Epidermal melanocyte (primary cell): ENCODE data around the gene ZFP92.

Source experiments
- DNase-seq: peaks from one replicate; pipeline ENCODE4 v3.0.0; 2011; ENCODE audit warnings: low spot score; ENCODE audit not compliant: insufficient read length

The ZFP92 gene

GRCh38 chrX:153438532-153438931 lies 27.3 kb downstream of the ZFP92 start:
- no peak for DNase-seq

- no peak for DNase-seq
Measured at GRCh38 chrX:153439977-153440376, 28.7 kb downstream of the ZFP92 start.

GRCh38 chrX:153440556-153441135 lies 29.4 kb downstream of the ZFP92 start:
- no peak for DNase-seq

GRCh38 chrX:153441296-153441695 lies 30.0 kb downstream of the ZFP92 start:
- DNase-seq: no peak

- DNase-seq: no peak
Measured at GRCh38 chrX:153441981-153442380, 30.7 kb downstream of the ZFP92 start.

GRCh38 chrX:153442463-153442862 lies 31.2 kb downstream of the ZFP92 start:
- DNase-seq: no peak

- no peak for DNase-seq
Measured at GRCh38 chrX:153443476-153444332, 32.4 kb downstream of the ZFP92 start.

GRCh38 chrX:153444333-153445011 lies 33.2 kb downstream of the ZFP92 start:
- DNase-seq: no peak

GRCh38 chrX:153445106-153445855 lies 34.0 kb downstream of the ZFP92 start:
- DNase-seq: no peak

GRCh38 chrX:153445856-153446635 lies 34.8 kb downstream of the ZFP92 start, which contains the start of gene TREX2:
TSS of gene TREX2 (minus strand) at chrX:153446056. CDS start at chrX:153445430, 626 bp downstream.
- DNase-seq: no peak

- DNase-seq: no peak
Measured at GRCh38 chrX:153446636-153446936, 35.3 kb downstream of the ZFP92 start.

GRCh38 chrX:153446950-153447580 lies 35.8 kb downstream of the ZFP92 start:
- no peak for DNase-seq

- DNase-seq: no peak
Measured at GRCh38 chrX:153447581-153447960, 36.3 kb downstream of the ZFP92 start.

GRCh38 chrX:153448556-153449367 lies 37.5 kb downstream of the ZFP92 start:
- no peak for DNase-seq

- DNase-seq: no peak
Measured at GRCh38 chrX:153449368-153450113, 38.3 kb downstream of the ZFP92 start.

- no peak for DNase-seq
Measured at GRCh38 chrX:153450114-153450948, 39.1 kb downstream of the ZFP92 start.

GRCh38 chrX:153450949-153451277 lies 39.6 kb downstream of the ZFP92 start:
- DNase-seq: no peak

- DNase-seq: no peak
Measured at GRCh38 chrX:153454901-153455550, 43.8 kb downstream of the ZFP92 start.
